WERI-Rb-1 (cell line): ENCODE data around the gene RB1.

Experiments
- DNase-seq: peaks from one replicate; pipeline ENCODE4 v3.0.0-alpha.2; 2020
- H3K27ac ChIP-seq: fragments of 250-450 bp; sonication (Bioruptor Pico); 2 replicates; pipeline ENCODE4 v1.5.1; 2020; ENCODE audit warnings: mild to moderate bottlenecking, moderate library complexity
- H3K27me3 ChIP-seq: fragments of 250-450 bp; sonication (Bioruptor Pico); 2 replicates; pipeline ENCODE4 v1.5.1; 2021; ENCODE audit warnings: mild to moderate bottlenecking, low read depth, moderate library complexity; ENCODE audit not compliant: insufficient read depth, severe bottlenecking
- H3K36me3 ChIP-seq: fragments of 250-450 bp; sonication (Bioruptor Pico); 2 replicates; pipeline ENCODE4 v1.5.1; 2020; ENCODE audit warnings: mild to moderate bottlenecking, moderate library complexity
- H3K4me3 ChIP-seq: 2 replicates; pipeline ENCODE4 v1.5.1; 2011; ENCODE audit warnings: low read depth, mild to moderate bottlenecking, control low read depth, low read length
- H3K9me3 ChIP-seq: fragments of 250-450 bp; sonication (Bioruptor Pico); 2 replicates; pipeline ENCODE4 v1.5.1; 2021; ENCODE audit warnings: mild to moderate bottlenecking, moderate library complexity; ENCODE audit not compliant: severe bottlenecking
- TF ChIP-seq, protein P1 (sequence below): IDR thresholded peaks from 2 replicates; pipeline ENCODE4 v1.5.1; 2011; ENCODE audit warnings: low read depth, mild to moderate bottlenecking, control low read depth, inconsistent platforms, low read length

The RB1 gene

DNA sequence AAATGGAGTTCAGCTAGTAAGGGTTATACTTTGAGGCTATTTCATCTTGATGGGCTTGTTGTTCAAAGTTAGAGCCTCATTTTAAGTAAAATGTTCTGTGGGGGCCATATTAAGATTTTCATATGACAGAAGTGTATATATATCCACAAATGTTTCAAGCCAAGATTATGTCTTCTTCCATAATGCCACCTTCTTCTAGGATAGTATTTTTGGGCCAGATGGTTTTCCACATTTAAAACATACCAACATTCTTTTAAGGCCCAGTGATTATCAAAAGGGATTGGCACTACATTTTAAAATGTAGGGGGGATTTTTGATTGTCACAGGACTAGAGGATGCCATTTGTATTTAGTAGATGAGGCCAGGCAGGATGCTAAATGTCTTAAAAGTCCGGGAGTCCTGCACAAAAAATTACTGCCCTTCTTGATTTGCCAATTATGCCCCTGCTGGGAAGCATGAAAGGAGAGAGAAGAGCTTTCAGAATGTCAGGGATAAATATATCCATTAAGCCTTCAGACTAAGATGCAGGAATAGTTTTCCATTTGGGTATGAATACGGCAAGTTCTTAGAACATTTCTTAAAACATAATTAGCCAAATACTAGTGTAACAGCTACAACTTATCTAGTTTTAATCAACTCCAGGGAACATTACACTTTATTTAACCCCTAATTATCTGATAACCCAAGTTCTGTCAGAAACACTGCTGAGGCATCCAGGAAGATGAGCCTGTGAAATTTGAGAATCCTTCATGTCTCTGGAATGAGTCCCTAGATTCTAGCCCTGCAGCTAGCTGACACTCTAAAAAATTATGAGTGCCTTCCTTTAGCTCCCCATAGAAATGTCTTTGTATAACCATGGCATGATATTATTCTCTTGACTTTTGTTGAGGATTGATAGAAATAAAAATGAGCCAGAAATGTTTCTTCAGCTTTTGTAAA lies 36.6 kb upstream of the RB1 start:
- no peak for DNase-seq
- no peak overlapping the region for H3K27ac ChIP-seq
- H3K9me3 ChIP-seq: no peaks in the 10 kb centered on the region
- no peak overlapping the region for H3K4me3 ChIP-seq
- H3K27me3 ChIP-seq: no peaks in the 10 kb centered on the region
- TF ChIP-seq, protein P1, sequence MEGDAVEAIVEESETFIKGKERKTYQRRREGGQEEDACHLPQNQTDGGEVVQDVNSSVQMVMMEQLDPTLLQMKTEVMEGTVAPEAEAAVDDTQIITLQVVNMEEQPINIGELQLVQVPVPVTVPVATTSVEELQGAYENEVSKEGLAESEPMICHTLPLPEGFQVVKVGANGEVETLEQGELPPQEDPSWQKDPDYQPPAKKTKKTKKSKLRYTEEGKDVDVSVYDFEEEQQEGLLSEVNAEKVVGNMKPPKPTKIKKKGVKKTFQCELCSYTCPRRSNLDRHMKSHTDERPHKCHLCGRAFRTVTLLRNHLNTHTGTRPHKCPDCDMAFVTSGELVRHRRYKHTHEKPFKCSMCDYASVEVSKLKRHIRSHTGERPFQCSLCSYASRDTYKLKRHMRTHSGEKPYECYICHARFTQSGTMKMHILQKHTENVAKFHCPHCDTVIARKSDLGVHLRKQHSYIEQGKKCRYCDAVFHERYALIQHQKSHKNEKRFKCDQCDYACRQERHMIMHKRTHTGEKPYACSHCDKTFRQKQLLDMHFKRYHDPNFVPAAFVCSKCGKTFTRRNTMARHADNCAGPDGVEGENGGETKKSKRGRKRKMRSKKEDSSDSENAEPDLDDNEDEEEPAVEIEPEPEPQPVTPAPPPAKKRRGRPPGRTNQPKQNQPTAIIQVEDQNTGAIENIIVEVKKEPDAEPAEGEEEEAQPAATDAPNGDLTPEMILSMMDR: no peak
- no peaks in the 10 kb centered on the region for H3K36me3 ChIP-seq

DNA sequence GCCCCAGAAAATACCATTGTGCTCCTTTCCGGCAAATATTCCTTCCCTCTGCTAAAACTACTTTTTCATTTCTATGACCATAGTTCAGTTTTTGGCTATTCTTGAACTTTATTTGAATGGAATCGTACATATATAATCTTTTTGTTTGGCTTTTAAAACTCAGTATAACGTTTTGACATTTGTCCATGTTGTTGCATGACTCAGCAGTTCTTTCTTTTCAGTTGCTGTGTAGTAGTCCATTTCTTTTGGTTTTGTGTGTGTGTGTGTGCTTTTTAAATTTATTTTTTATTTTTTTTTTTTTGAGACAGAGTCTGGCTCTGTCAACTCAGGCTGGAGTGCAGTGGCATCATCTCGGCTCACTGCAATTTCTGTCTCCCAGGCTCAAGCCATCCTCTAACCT lies 35.5 kb upstream of the RB1 start:
- TF ChIP-seq, protein P1: no peak
- Histone ChIP-seq H3K9me3 (no peaks in the 10 kb centered on the region), H3K27me3 (no peaks in the 10 kb centered on the region), H3K36me3 (no peaks in the 10 kb centered on the region), H3K27ac (no peak overlapping the region), H3K4me3 (no peak overlapping the region)
- DNase-seq: no peak

DNA sequence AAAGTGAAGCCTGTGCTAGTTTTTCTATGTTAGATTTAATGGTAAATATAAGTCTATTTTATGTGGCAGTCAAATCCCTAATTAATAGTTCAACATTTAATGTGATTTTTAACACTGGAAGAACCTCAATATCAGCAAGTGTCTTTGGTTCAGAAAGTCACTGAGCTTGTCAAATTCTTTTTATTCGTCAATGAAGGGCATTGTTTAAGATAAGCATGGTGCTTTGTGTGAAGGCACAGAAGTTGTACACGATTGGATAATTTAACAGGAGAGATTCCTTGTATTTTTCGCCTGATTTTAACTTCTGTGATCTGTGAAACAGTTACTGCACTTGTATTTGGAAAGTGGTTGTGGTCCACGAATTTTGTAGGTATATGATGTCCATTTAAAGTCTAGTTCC lies 30.2 kb upstream of the RB1 start:
- TF ChIP-seq, protein P1: no peak
- Histone ChIP-seq H3K27me3 (no peaks in the 10 kb centered on the region), H3K9me3 (no peaks in the 10 kb centered on the region), H3K36me3 (no peaks in the 10 kb centered on the region), H3K4me3 (no peak overlapping the region), H3K27ac (no peak overlapping the region)
- no peak for DNase-seq

DNA sequence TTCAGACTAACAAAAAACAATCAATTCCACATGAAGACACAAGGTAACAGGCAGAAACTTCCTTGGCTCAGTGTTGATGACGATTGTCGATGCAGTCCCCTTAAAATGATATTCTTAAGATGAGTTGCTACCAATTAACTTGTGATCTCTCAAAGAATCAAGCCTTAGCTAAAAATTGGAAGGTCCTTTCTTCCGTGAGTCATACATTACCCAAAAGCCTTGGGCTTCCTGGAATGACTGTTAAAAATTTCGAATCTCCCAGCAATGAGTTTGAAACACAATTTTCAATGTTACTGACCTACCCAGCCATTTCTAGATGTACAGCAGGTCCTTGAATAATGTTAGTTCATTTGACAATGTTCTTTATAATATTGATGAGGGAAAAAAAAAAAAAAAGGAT lies 28.0 kb upstream of the RB1 start:
- DNase-seq: no peak
- TF ChIP-seq, protein P1: no peak
- Histone ChIP-seq H3K27me3 (no peaks in the 10 kb centered on the region), H3K4me3 (no peak overlapping the region), H3K27ac (no peak overlapping the region), H3K9me3 (no peaks in the 10 kb centered on the region), H3K36me3 (no peaks in the 10 kb centered on the region)

DNA sequence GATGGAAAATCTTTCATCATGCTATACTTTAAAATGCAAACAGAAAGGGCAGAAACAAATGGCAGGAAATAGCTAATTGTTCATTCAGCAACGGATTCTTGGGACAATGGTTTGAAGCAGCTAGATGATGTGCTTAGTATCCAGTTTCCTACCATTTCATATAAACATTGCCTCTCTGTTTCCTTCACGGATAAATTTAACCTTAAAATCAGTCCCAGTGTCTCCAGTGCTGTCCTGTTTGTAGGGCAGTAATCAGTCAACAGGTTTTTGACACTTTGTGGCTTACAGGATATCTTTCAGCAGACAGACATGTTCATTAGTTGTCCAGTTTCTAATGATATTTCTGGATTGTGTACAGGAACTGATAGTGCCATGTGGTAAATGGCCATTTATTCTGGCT lies 24.7 kb upstream of the RB1 start:
- H3K9me3 ChIP-seq: no peaks in the 10 kb centered on the region
- TF ChIP-seq, protein P1: no peak
- no peak overlapping the region for H3K4me3 ChIP-seq
- no peaks in the 10 kb centered on the region for H3K36me3 ChIP-seq
- no peak overlapping the region for H3K27ac ChIP-seq
- H3K27me3 ChIP-seq: no peaks in the 10 kb centered on the region
- DNase-seq: no peak
